ENCODE measurements around the gene ASIC3. TPM values are rescaled to one million over a fixed set of nuclear protein-coding genes. Genes with fewer than 3 reads are reported as not detected.

ASIC3 gene
- total and polyA plus RNA-seq, 2 experiments from 2014 or later: 0.26 to 1.1 TPM

DNA sequence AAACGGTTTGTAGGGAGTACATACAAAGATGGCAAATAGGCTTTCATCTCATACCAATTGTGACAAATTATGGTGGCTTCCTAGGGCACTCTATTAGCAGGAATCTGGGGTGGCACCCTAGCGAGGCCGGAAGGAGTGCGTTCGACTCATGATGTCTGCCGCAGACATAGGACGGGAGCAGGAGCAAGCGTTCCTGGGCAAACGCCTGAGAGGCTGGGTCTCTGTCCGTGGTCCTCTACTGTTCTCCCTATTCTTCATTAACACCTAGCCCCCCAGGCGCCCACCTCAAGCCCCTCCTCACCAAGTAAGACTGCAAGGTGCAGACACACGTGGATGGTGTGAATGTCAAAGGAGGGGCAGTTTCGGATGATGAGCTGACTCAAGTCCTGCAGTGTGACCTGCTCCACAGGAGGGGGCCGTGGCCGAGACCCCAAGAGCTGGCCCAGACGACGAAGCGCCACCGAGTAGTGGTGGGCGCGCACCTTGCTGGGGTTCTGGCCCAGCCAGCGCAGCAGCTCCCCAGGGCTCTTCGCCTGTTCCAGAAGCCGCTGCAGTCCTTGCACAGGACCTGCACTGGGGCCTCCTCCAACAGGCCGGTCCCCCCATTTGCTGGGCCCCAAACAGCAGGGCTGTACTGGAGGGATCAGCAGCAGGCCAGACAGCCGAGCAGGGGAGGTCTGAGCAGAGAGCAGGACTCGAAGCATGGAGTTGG, 31.0 kb downstream of the ASIC3 start:
- Histone ChIP-seq H3K36me3 (ENCODE audit: low read depth) (no peaks in the 10 kb centered on the region), H3K4me2 (ENCODE audit: unreplicated experiment) (peak overlapping the region; percentile 81), H4K20me1 (ENCODE audit: insufficient read depth) (no peaks in the 10 kb centered on the region), H2AFZ (no peak overlapping the region), H3K9me3 (ENCODE audit: low read depth) (no peaks in the 10 kb centered on the region), H3K4me3 (peak overlapping the region; percentile 91), H3K9me2 (ENCODE audit: insufficient read depth) (no peaks in the 10 kb centered on the region), H3F3A (ENCODE audit: insufficient read depth) (peaks cover 13% of the 10 kb centered on the region), H3K9ac (peak overlapping the region; percentile 96), H3K79me2 (ENCODE audit: insufficient read depth) (peaks cover 45% of the 10 kb centered on the region), H3K4me1 (ENCODE audit: insufficient read depth) (peaks cover 17% of the 10 kb centered on the region), H3K27me3 (replicated peaks; ENCODE audit: insufficient read depth) (no peaks in the 10 kb centered on the region), H3K27ac (peak overlapping the region; percentile 89)
- peak; percentile 19 for DNase-seq
- 73 to 78% methylated on average over 24 to 27 of the region's 27 CpGs for WGBS, 2 experiments (ENCODE audit: low coverage in 1 of 2, low lambda C conversion rate in 2 of 2, missing lambda C conversion rate in 2 of 2)
- TF ChIP-seq EZH2phosphoT487 (IDR thresholded peaks at IDR 0.05; ENCODE audit: insufficient read depth, low read depth): no peak
- TF ChIP-seq EZH2 (IDR thresholded peaks at IDR 0.05; ENCODE audit: insufficient read depth, poor library complexity, severe bottlenecking): no peak
- in situ Hi-C loops (cut with MboI): no loop called here

DNA sequence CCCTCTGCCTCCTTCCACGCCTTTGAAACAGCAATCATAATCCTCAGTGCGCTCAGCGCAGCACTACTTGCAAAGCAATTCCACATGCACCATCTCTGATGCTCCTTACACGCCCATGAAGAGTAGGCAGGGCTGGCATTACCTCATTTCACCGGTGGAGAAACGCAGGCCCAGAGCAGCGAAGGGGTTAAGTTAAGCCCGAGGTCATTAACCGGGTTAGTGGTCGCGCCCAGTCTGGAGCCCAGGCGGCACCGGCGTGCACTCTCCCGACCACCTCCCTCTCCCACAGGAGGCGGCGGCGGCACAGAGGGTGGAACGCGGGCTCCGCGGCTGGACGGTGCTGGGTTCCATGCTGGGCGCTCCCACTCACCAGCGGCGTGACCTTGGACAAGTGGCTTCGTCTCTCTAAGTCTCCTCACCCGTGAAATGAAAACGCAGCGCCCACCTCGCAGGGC, 31.8 kb downstream of the ASIC3 start:
- no peaks in the 10 kb centered on the region for H4K20me1 ChIP-seq (ENCODE audit: insufficient read depth)
- H3K79me2 ChIP-seq (ENCODE audit: insufficient read depth): peaks cover 45% of the 10 kb centered on the region
- H3K9me3 ChIP-seq (ENCODE audit: low read depth): no peaks in the 10 kb centered on the region
- 0 to 3% methylated on average over 28 to 30 of the region's 31 CpGs for WGBS, 2 experiments (ENCODE audit: low coverage in 1 of 2, low lambda C conversion rate in 2 of 2, missing lambda C conversion rate in 2 of 2)
- in situ Hi-C loops (cut with MboI): no loop called here
- peaks cover 17% of the 10 kb centered on the region for H3K4me1 ChIP-seq (ENCODE audit: insufficient read depth)
- H3K9ac ChIP-seq: peak overlapping the region; percentile 96
- H2AFZ ChIP-seq: peak overlapping the region; percentile 60
- DNase-seq: peak; percentile 79
- peak overlapping the region; percentile 89 for H3K27ac ChIP-seq
- no peaks in the 10 kb centered on the region for H3K27me3 ChIP-seq (replicated peaks; ENCODE audit: insufficient read depth)
- H3K9me2 ChIP-seq (ENCODE audit: insufficient read depth): no peaks in the 10 kb centered on the region
- peak overlapping the region; percentile 91 for H3K4me3 ChIP-seq
- no peak for TF ChIP-seq EZH2 (IDR thresholded peaks at IDR 0.05; ENCODE audit: insufficient read depth, poor library complexity, severe bottlenecking)
- TF ChIP-seq EZH2phosphoT487 (IDR thresholded peaks at IDR 0.05; ENCODE audit: insufficient read depth, low read depth): no peak
- peak overlapping the region; percentile 81 for H3K4me2 ChIP-seq (ENCODE audit: unreplicated experiment)
- H3F3A ChIP-seq (ENCODE audit: insufficient read depth): peaks cover 17% of the 10 kb centered on the region
- no peaks in the 10 kb centered on the region for H3K36me3 ChIP-seq (ENCODE audit: low read depth)

DNA sequence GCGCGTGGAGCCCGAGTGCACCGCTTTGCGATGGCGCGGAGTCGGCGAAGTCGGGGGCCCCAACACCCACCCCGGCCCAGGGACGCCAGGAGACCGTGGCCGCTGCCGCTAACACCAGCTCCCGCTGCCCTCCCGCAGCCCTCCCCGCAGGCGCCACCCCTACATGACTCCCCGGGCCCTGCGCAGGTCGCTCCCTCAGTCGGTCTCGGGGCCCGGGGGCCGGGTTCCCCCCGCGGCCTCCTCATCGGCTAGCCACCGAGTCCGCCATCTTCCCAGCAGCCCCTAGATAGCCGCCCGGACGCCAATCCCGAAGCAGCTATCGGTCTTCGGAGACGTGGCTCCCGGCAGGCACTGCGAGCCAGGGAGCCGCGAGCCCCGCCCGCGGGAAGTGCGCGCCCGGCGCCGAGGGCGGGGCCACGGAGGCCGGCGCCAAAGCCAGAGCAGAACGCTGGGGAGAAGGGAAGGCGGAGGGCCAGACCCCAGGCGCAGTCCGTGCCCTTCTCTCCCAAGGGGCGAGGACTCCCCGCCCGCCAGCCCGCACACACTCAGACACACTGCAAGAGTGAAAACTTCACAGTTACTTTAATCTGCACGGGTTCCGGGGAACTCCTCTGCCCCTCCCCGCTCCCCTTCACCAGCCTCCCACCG, 32.3 kb downstream of the ASIC3 start, which contains the start of gene FASTK:
Gene FASTK (minus strand): TSS at position 288 of the 648 bp plus-strand sequence. CDS start 43 bp downstream, at position 245.
- peak within 1 kb of the TSS; percentile 89 for H3K27ac ChIP-seq
- peak within 1 kb of the TSS; percentile 60 for H2AFZ ChIP-seq
- H3K4me2 ChIP-seq (ENCODE audit: unreplicated experiment): peak within 1 kb of the TSS; percentile 87
- H3K9me3 ChIP-seq (ENCODE audit: low read depth): no peaks in the 10 kb centered on the region
- WGBS, 2 experiments (ENCODE audit: low coverage in 1 of 2, low lambda C conversion rate in 2 of 2, missing lambda C conversion rate in 2 of 2): 1 to 3% methylated on average over 42 to 61 of the region's 66 CpGs
- H3K4me1 ChIP-seq (ENCODE audit: insufficient read depth): peaks cover 17% of the 10 kb centered on the region
- no peaks in the 10 kb centered on the region for H3K27me3 ChIP-seq (replicated peaks; ENCODE audit: insufficient read depth)
- H3K4me3 ChIP-seq: peak within 1 kb of the TSS; percentile 91
- H4K20me1 ChIP-seq (ENCODE audit: insufficient read depth): no peaks in the 10 kb centered on the region
- no peak for TF ChIP-seq EZH2phosphoT487 (IDR thresholded peaks at IDR 0.05; ENCODE audit: insufficient read depth, low read depth)
- no peak for TF ChIP-seq EZH2 (IDR thresholded peaks at IDR 0.05; ENCODE audit: insufficient read depth, poor library complexity, severe bottlenecking)
- peak within 1 kb of the TSS; percentile 96 for H3K9ac ChIP-seq
- in situ Hi-C loops (cut with MboI): no loop called here
- H3K9me2 ChIP-seq (ENCODE audit: insufficient read depth): no peaks in the 10 kb centered on the region
- peak; percentile 99 for DNase-seq
- no peaks in the 10 kb centered on the region for H3K36me3 ChIP-seq (ENCODE audit: low read depth)
- peaks cover 45% of the 10 kb centered on the region for H3K79me2 ChIP-seq (ENCODE audit: insufficient read depth)
- H3F3A ChIP-seq (ENCODE audit: insufficient read depth): peaks cover 23% of the 10 kb centered on the region

DNA sequence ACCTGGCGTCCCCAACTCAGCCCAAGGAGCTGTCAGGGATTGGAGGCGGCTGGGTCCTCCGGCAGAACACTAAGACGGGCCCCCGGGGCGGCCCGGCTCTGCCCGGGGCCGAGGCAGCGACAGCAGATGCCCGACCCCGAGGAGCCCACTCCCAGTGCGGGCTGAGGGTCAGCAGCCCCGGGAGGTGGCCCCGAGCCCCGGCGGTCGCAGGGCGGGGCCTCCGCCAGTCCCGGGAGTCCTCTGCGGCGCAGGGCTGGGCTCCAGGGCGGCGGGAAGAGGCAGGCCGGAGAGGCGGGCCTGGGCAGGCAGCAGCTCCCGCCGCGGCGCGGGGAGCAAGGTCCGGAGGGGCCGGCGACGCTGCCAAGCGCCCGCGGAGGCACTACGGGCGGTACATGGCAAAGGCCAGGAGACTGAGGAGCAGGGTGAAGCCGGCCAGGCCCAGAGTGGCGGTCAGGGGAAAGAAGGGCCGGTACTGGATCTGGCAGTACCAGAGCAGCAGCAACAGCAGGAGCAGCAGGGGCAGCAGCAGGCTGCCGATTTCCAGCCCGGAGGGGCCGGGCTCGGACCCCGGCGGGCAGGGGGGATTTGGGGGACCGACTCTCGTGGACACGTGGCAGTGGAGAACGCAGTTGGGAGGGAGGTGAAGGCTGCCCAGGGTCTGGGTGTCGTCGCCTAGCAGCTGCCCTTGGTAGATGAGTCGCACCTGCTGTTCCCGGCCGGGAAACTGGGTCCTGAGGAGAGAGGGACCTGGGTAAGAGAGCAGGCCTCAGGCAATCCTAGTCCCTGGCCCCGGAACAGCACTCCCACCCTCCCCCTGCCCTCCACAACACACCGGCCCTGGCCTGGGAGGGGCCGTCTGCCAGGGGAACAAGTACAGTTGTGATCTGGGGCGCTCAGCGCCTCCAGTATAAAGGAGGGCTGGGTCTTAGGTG, 33.1 kb downstream of the ASIC3 start:
- H3F3A ChIP-seq (ENCODE audit: insufficient read depth): peaks cover 24% of the 10 kb centered on the region
- peak overlapping the region; percentile 87 for H3K4me2 ChIP-seq (ENCODE audit: unreplicated experiment)
- WGBS, 2 experiments (ENCODE audit: low coverage in 1 of 2, low lambda C conversion rate in 2 of 2, missing lambda C conversion rate in 2 of 2): 8 to 11% methylated on average over 39 to 46 of the region's 64 CpGs
- in situ Hi-C loops (cut with MboI): no loop called here
- H3K4me3 ChIP-seq: peak overlapping the region; percentile 91
- DNase-seq: peak; percentile 68
- peak overlapping the region; percentile 96 for H3K9ac ChIP-seq
- peak overlapping the region; percentile 31 for H2AFZ ChIP-seq
- TF ChIP-seq EZH2 (IDR thresholded peaks at IDR 0.05; ENCODE audit: insufficient read depth, poor library complexity, severe bottlenecking): no peak
- H3K9me2 ChIP-seq (ENCODE audit: insufficient read depth): no peaks in the 10 kb centered on the region
- no peaks in the 10 kb centered on the region for H3K36me3 ChIP-seq (ENCODE audit: low read depth)
- peak overlapping the region; percentile 89 for H3K27ac ChIP-seq
- H3K27me3 ChIP-seq (replicated peaks; ENCODE audit: insufficient read depth): no peaks in the 10 kb centered on the region
- no peaks in the 10 kb centered on the region for H3K9me3 ChIP-seq (ENCODE audit: low read depth)
- H3K79me2 ChIP-seq (ENCODE audit: insufficient read depth): peaks cover 45% of the 10 kb centered on the region
- peaks cover 17% of the 10 kb centered on the region for H3K4me1 ChIP-seq (ENCODE audit: insufficient read depth)
- H4K20me1 ChIP-seq (ENCODE audit: insufficient read depth): no peaks in the 10 kb centered on the region

All from GM23248 (cell line).